NT2/D1 (cell line): Measurements from ENCODE around the gene ATF6B.

ENCODE experiments used
- DNase-seq: peaks from one replicate; pipeline ENCODE4 v3.0.0-alpha.2; 2011; ENCODE audit warnings: low read depth, low spot score
- H3K27me3 ChIP-seq: 2 replicates; pipeline ENCODE4 v1.6.0; 2011; ENCODE audit warnings: mild to moderate bottlenecking; ENCODE audit not compliant: insufficient read length, insufficient read depth
- H3K36me3 ChIP-seq: 2 replicates; pipeline ENCODE4 v1.6.1; 2011; ENCODE audit warnings: mild to moderate bottlenecking, low read length, mixed read lengths; ENCODE audit not compliant: insufficient read depth, insufficient read length
- H3K4me1 ChIP-seq: 2 replicates; pipeline ENCODE4 v1.5.1; 2011; ENCODE audit not compliant: insufficient read depth, insufficient read length
- H3K4me3 ChIP-seq: 2 replicates; pipeline ENCODE4 v1.5.1; 2011; ENCODE audit warnings: low read depth; ENCODE audit not compliant: insufficient read length
- H3K9ac ChIP-seq: 2 replicates; pipeline ENCODE4 v1.6.0; 2011; ENCODE audit warnings: low read depth; ENCODE audit not compliant: insufficient read length
- H3K9me3 ChIP-seq: 2 replicates; pipeline ENCODE4 v1.5.1; 2011; ENCODE audit warnings: mild to moderate bottlenecking, low read length; ENCODE audit not compliant: insufficient read depth
- SUZ12 ChIP-seq: IDR thresholded peaks from 2 replicates; pipeline ENCODE4 v1.6.1; 2011; ENCODE audit not compliant: insufficient read length, insufficient read depth; ENCODE audit errors: extremely low read depth
- YY1 ChIP-seq: IDR thresholded peaks from 2 replicates; pipeline ENCODE4 v1.6.1; 2011; ENCODE audit not compliant: insufficient read length, insufficient read depth
- ZNF274 ChIP-seq: IDR thresholded peaks from 2 replicates; pipeline ENCODE4 v1.6.1; 2011; ENCODE audit warnings: mild to moderate bottlenecking, low read depth, low read length

ATF6B gene

DNA sequence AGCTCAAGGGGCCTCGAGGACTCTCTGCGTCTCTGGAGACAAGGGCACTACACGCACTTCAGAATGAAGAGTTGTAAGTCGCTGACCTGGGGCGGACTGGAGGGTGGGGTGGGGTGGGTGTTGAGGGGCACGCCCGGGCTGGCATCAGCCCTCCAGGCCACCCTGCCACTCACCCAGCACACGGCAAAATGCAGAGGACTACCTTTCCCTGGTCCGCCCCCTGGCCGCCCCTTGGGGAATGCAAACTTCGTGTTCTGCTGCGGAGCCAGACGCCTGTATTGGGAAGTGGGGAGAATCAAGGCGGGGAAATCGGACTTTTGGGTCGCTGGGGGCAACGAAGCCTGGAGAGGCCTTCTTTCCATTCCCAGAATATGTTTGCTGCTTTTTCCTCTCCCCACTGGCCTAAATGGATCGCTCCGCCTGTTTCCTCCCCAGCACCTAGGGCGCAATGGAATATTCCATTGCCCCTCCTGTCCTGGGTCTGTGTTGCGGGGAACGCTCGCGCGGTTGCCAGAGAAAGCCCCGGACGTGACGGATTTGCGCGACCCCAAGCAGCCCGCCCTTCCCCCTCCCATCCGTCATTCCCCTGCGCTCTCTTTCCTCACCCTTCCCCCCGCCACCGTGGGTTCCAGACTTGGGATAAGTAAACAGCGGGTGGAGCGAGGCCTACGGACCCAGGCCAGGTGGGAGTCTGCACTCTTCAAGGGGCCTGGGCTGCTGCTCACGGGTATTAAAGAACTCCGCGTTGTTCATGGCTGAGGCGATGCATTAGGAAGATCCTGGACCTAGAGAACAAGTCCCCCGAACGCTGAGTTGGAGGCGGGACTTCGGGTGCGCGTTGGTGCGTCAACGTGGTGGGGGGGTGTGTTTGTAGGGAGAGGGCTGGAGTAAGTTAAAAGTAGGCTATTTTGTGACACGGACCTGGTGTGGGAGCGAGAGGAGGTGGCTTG is 25.8 kb upstream of the ATF6B start, which contains the start of gene PPT2:
PPT2 (plus strand) TSS at position 578 of the 950 bp plus-strand sequence. CDS start 454 bp downstream, outside the sequence.
- peak; percentile 79 for DNase-seq
- Histone ChIP-seq H3K27me3 (peaks cover 3% of the 10 kb centered on the region), H3K4me3 (peak within 1 kb of the TSS; percentile 84), H3K4me1 (peaks cover 4% of the 10 kb centered on the region), H3K9me3 (no peaks in the 10 kb centered on the region), H3K9ac (peak within 1 kb of the TSS; percentile 93), H3K36me3 (peaks cover 36% of the 10 kb centered on the region)
- TF ChIP-seq YY1 (no peak), SUZ12 (no peak), ZNF274 (no peak)

DNA sequence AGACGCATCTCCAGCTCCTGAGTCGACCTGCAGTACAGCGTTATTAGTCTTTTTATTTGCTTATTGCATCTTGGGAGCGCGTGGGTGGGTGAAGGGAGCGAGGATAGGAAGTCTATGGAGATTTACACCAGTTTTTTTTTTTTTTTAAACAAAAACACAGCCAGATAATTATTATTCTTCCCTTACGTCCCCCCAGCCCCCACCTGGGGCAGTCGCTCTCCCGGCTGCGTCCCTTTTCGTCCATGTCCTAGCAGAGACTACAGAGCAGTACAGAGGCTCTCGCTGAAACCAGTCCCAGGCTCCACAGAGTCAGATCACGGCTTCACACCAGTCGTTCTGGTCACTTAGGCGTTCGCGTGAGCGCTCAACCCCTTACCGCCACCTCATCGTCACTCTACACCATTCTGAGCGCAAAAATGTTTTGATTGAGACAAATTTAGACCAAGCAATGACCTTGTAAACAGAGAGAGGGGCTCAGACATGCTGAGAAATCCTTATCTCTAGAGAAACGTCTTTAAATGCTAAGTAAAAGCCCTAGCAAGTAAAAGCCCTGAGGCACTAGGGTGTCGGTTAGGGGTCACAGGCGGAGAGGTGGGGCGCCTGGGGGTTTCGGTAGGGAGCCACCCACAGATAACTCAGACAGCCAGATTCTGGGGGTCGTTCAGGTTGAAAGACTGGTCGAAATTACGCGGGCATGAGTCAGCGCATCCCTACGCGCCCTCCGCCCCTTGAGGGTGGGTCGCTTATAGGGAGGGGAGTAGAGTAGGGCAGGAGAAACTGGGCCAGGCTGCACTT is 24.9 kb upstream of the ATF6B start:
- TF ChIP-seq ZNF274 (no peak), YY1 (no peak), SUZ12 (no peak)
- H3K9me3 ChIP-seq = no peaks in the 10 kb centered on the region
- DNase-seq = no peak
- H3K4me3 ChIP-seq = peak overlapping the region; percentile 84
- H3K27me3 ChIP-seq = peaks cover 3% of the 10 kb centered on the region
- peaks cover 4% of the 10 kb centered on the region for H3K4me1 ChIP-seq
- peaks cover 27% of the 10 kb centered on the region for H3K36me3 ChIP-seq
- peak overlapping the region; percentile 93 for H3K9ac ChIP-seq

DNA sequence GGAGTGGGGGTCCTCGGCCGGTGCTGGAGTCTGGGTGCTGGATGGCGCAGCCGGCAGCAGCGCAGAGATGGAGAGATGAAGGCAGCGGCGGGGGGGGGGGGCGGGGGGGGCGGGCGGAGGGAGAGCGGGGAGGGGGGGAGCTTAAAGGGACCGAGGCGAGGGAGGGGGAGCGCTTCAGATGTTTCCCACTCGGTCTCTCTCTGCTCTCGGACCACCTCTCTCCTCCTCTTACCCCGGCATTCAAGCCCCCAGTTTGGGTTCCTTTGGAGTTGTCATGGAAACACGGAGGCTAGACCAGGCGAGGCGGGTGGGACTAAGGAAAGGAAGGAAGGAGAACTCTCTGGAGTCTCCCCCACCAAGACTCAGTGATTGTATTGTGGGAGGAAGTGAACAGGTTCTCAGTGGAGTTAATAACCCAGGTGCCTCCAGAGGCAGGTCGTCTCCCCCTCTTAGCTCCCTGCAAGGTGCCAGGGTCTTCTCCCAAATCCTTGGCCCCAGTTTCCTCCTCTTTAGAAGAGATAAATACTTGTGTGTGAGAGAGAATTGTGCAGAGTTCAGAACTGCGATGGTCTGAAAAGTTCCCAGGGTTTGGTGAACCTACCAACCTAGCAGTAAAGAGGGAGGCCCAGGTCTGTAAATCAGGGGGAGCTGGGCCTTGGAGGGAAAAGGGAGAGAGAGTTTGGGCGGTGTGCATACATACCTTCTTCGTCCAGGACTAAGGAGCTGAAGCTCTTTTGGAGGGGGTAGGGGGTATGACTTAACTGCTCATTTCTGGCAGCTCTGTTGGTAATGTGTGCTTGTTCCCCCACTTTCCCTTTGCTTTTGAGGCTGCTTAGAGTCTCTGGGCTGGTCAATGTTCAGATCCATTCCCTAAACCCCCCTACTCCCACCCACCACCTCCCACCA is 24.1 kb upstream of the ATF6B start, which contains the start of gene PRRT1:
PRRT1 (minus strand) TSS at position 77 of the 906 bp plus-strand sequence. CDS start 112 bp downstream, outside the sequence.
- DNase-seq = no peak
- Histone ChIP-seq H3K36me3 (peaks cover 20% of the 10 kb centered on the region), H3K4me1 (peaks cover 4% of the 10 kb centered on the region), H3K9ac (peak within 1 kb of the TSS; percentile 93), H3K27me3 (peaks cover 3% of the 10 kb centered on the region), H3K9me3 (no peaks in the 10 kb centered on the region), H3K4me3 (peak within 1 kb of the TSS; percentile 84)
- TF ChIP-seq SUZ12 (no peak), YY1 (no peak), ZNF274 (no peak)

DNA sequence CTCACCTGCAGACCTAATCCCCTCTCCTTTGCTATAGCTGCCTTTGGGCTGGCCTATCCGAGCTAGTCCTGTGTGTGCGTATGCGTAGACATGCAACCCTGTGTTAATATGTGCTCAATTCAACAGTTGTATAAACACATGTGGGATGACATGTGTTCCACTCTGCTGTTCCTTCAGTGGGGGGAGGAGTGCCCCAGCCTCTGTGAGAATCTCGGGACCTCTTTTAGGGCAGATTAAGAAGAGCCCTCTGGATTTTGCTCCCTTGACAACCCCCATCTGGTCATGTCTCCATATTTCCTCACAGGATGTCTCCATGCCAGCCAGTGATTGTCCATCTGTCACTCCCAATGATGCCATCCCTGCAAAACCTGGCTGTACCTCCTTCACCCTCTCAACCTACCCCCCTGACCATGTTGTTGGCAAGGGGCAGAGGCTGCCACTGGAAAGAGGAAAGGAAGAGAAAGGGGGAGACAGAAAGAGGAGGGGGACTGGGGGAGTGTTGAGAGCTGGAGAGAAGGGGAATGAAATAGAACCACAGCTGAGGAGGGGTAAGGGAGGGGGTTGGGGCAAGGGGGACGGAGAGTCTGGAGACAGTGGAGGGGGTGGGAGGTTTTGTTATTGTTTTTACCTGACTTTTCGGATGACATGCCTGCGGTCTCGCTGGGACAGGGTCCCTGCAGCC is 23.3 kb upstream of the ATF6B start:
- TF ChIP-seq SUZ12 (no peak), ZNF274 (no peak), YY1 (no peak)
- H3K9ac ChIP-seq = no peak overlapping the region
- H3K36me3 ChIP-seq = peaks cover 12% of the 10 kb centered on the region
- H3K27me3 ChIP-seq = peaks cover 3% of the 10 kb centered on the region
- DNase-seq = no peak
- no peaks in the 10 kb centered on the region for H3K9me3 ChIP-seq
- H3K4me1 ChIP-seq = peaks cover 4% of the 10 kb centered on the region
- no peak overlapping the region for H3K4me3 ChIP-seq

DNA sequence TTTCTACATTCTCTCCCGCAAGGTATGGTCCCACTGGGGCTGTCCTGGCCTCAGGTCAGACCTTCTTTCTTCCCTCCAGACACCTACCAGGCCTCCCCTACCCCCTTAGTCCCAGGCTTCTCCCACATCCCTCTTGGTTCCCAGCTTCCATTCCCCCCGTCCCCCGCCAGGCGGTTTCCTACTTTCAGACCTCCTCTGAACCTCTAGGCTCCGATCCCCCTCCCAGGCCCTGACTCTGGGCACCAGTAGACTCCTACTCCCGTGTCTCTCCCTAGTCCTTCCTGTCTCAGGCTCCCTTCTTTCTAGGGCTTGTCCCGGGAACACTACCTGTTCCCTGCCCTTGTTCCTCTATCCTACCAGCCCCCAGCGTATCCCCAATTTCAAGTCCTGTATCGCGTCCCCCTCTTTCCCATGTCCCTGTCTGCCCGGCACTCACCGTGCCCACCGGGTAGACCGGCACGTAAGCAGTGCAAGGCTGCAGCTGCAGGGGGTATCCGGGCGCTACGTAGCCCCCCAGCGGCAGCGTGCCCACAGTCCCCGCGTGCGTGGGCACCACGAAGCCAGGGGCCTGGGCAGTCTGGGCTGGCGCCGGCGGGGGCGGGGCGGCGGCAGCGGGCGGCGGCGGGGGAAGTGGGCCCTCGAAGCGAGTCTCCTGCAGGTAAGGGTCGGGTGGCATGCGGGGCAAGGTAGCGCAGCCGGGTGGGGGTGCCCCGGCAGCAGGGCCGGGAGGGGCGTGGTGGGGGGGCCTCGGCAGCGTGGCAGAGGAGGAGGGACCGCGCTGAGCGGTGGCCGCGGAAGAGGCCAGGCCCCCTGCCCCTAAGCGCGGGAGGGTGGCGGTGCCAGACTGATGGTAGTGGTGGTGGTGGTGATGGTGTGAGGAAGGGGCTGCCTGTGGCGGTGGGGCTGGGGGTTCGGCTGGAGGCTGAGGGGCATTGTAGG is 22.2 kb upstream of the ATF6B start:
- no peak for DNase-seq
- Histone ChIP-seq H3K9ac (no peak overlapping the region), H3K27me3 (peaks cover 3% of the 10 kb centered on the region), H3K4me1 (peaks cover 4% of the 10 kb centered on the region), H3K9me3 (no peaks in the 10 kb centered on the region), H3K36me3 (peaks cover 3% of the 10 kb centered on the region), H3K4me3 (no peak overlapping the region)
- TF ChIP-seq YY1 (no peak), SUZ12 (no peak), ZNF274 (no peak)
